PC-9 (cell line): ENCODE results near the gene LRP1-AS.

Experiments used
- CTCF ChIP-seq: fragments of 200-600 bp; sonication (generic); conservative IDR thresholded peaks from 2 replicates; pipeline ENCODE4 v1.6.1; 2017; ENCODE audit warnings: mixed run types, antibody characterized with exemption, mild to moderate bottlenecking, moderate library complexity
- EZH2 ChIP-seq: fragments of 200-600 bp; sonication (generic); IDR thresholded peaks from 2 replicates; pipeline ENCODE4 v1.8.0; 2017; ENCODE audit warnings: antibody characterized with exemption, low read depth

- no peak for TF ChIP-seq CTCF
- no peak for TF ChIP-seq EZH2
These were observed 11.2 kb upstream of the LRP1-AS start for GRCh38 chr12:57158665-57159064.
